D721Med (cell line): ENCODE measurements around the gene TTC39A.

Source experiments
- DNase-seq: peaks from one replicate; pipeline ENCODE4 v3.0.0; 2011; ENCODE audit warnings: low spot score; ENCODE audit not compliant: insufficient read length
- FAIRE-seq: peaks from 2 replicates; lab custom pipeline; 2011; peaks lifted over from hg19 to GRCh38; lab: Jason Lieb, UNC
- CTCF ChIP-seq: IDR thresholded peaks from 2 replicates; pipeline ENCODE4 v1.5.1; 2012; ENCODE audit warnings: mild to moderate bottlenecking, control low read depth; ENCODE audit not compliant: insufficient read depth; ENCODE audit errors: missing control alignments

TTC39A gene

GRCh38 chr1:51310871-51311613 is 19.3 kb downstream of the TTC39A start:
- TF ChIP-seq CTCF: no peak
- no peak for DNase-seq
- FAIRE-seq: no peak

- no peak for FAIRE-seq
- no peak for TF ChIP-seq CTCF
- DNase-seq: no peak
Observed at GRCh38 chr1:51309291-51309690, 21.1 kb downstream of the TTC39A start.

DNA sequence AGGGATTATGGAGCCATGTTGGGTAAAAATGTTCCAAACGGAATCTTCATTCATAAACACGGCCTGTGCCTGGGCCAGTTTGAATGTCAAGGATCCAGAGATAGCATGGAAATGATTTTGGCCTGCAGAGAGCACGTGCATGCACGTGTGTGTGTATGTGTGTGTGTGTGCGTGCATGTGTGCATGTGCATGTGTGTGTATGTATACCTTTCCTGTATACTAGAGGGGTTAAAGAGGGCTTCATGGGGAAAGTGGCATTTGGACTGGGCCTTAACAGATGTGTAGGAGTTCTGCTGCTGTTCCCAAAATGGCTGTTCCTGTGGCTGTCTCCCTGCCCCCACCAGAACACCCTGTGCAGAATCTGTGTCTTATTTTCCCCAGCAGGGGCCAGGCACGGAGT is 21.7 kb downstream of the TTC39A start:
- no peak for TF ChIP-seq CTCF
- DNase-seq: no peak
- no peak for FAIRE-seq

GRCh38 chr1:51306950-51307349 is 23.4 kb downstream of the TTC39A start:
- DNase-seq: no peak
- no peak for FAIRE-seq
- no peak for TF ChIP-seq CTCF

GRCh38 chr1:51305371-51305823 is 25.0 kb downstream of the TTC39A start:
- TF ChIP-seq CTCF: no peak
- no peak for FAIRE-seq
- no peak for DNase-seq

DNA sequence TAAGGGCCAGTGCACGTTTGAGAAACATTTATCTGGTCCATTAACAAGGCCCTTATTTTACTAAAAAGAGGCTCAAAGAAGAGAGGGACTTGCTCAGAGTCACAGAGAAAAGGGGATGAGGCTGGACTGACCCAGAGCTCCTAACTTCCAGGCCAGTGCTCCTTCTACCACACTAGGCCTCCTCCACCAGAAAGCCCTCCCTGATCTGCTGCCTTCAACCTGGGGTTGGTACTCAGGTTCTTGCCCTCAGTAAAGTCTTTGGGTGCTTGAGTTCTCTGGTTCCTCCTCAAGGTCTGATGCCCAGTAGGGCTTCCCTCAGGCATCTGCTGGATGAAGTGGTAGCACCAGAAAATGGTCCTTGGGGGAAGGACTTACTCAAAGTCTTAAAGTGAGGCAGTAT is 26.0 kb downstream of the TTC39A start:
- TF ChIP-seq CTCF: no peak
- no peak for FAIRE-seq
- DNase-seq: no peak

- DNase-seq (no peak), FAIRE-seq (no peak)
- no peak for TF ChIP-seq CTCF
Observed at GRCh38 chr1:51303751-51304251, 26.6 kb downstream of the TTC39A start.
